Suprapubic skin (tissue), 3 donors: ENCODE measurements around the gene WDFY4.

Source experiments
- POLR2A ChIP-seq, 2 donors: fragments of 450-650 bp; IDR thresholded peaks; one replicate each; pipeline ENCODE4 v1.6.1; 2017; ENCODE audit warnings: antibody characterized with exemption in 2 of 2, mild to moderate bottlenecking in 2 of 2, moderate library complexity in 2 of 2
- TF ChIP-seq, protein P1 (sequence below), 2 donors: fragments of 200-600 bp in 1 of 2; fragments of 450-650 bp in 1 of 2; sonication (generic) in 1 of 2; IDR thresholded peaks; one replicate each; pipeline ENCODE4 v1.5.1; 2016 to 2019; ENCODE audit warnings: antibody characterized with exemption in 2 of 2, mild to moderate bottlenecking in 1 of 2, moderate library complexity in 1 of 2

- no peak for TF ChIP-seq POLR2A (IDR thresholded peaks at IDR 0.05)
- TF ChIP-seq, protein P1, sequence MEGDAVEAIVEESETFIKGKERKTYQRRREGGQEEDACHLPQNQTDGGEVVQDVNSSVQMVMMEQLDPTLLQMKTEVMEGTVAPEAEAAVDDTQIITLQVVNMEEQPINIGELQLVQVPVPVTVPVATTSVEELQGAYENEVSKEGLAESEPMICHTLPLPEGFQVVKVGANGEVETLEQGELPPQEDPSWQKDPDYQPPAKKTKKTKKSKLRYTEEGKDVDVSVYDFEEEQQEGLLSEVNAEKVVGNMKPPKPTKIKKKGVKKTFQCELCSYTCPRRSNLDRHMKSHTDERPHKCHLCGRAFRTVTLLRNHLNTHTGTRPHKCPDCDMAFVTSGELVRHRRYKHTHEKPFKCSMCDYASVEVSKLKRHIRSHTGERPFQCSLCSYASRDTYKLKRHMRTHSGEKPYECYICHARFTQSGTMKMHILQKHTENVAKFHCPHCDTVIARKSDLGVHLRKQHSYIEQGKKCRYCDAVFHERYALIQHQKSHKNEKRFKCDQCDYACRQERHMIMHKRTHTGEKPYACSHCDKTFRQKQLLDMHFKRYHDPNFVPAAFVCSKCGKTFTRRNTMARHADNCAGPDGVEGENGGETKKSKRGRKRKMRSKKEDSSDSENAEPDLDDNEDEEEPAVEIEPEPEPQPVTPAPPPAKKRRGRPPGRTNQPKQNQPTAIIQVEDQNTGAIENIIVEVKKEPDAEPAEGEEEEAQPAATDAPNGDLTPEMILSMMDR (IDR thresholded peaks at IDR 0.05): no peak
Observed at GRCh38 chr10:48934672-48935501, 250.2 kb downstream of the WDFY4 start.
